CD4-positive, alpha-beta T cell treated with Interleukin-12 subunit alpha and Interleukin-12 subunit beta, for 1 hour (primary cell): ENCODE data around the gene FAM20C.
"Not testable (repeated sequence)": the region's sequence is repeated elsewhere in the genome, so short reads cannot be mapped to it uniquely, and the experiment has no call there.

Experiments used
- DNase-seq: peaks from one replicate; pipeline ENCODE4 v3.0.0-alpha.2; 2020

The FAM20C gene

DNA sequence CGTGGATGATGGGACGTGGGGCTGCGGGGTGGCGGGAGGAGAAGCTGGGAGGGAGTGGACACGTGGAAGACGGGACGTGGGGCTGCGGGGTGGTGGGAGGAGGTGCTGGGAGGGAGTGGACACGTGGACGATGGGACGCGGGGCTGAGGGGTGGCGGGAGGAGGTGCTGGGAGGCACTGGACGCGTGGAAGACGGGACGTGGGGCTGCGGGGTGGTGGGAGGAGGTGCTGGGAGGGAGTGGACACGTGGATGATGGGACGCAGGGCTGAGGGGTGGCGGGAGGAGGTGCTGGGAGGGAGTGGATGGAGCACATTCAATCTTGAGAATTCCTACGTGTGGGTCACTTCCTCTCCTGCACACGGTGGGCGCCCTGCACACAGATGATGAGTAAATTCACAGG lies 104.8 kb downstream of the FAM20C start:
- DNase-seq, result not testable (repeated sequence)

DNA sequence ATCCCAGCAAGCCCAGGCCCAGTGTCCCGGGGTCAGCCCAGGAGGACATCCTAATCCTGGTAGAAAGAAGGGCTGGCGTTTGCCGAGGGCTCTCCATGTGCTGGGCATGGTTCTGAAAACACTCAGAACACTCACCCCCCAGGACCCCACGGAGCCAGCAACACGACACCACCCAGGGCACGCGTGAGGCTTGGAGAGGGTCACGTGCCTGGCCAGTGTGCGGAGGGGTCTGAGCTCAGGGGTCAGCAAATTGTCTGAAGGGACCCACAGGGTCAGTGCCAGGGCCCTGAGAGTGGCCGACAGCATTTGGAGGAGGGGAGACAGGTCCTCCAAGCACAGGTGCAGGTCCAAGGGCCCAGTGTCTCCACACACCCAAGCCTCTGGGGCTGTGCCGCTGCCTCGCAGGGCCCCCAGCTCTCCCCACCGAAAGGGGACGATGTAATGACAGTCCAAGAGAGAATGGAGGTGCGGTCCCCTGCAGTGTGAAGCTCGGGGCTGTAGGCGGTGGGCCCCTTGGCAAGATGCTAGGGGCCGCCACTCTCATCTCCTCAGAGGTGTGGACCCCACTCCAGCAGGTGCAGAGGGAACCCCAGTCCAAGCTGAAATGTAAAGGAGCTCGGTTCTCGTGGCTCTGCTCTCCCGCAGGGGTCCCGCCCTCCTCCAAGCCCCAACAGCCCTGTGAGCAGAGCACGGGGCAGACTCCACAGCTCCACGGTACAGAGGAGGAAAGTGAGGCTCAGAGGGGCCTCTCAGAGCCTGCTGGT lies 105.4 kb downstream of the FAM20C start:
- no peak for DNase-seq

DNA sequence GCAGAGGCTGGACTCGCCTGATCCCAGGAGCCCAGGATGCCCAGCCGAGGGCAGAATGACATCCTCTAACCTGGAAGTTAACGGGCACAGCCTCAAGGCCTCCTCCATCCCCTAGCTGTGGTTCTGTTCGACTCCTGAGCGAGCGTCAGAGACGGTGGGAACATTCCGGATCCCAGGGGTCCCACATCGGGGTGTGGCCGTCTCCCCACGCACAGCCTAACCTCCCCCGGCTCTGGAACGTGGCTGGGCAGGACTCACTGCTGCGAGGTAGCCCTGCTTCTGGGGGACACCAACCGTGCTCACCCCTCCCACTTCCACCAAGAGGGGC lies 106.0 kb downstream of the FAM20C start:
- DNase-seq, result no peak

DNA sequence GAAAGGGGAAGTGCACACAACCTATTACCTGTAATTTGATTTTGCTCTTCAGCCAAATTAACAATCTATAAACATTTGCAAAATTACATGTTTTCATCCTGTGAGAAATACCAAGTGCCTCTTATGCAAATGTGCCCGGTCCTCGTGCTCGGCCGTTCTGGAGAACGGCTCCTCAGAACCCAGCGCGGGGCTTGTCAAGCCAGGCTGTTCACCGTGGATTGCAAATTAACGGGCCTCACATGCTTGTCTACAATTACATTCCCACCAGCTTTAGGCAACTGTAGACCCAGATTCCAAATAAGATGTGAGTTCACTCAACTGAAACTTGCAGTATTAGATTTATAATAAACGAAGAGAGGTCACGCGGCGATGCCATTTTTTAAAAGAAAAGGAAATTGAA lies 106.4 kb downstream of the FAM20C start:
- no peak for DNase-seq

DNA sequence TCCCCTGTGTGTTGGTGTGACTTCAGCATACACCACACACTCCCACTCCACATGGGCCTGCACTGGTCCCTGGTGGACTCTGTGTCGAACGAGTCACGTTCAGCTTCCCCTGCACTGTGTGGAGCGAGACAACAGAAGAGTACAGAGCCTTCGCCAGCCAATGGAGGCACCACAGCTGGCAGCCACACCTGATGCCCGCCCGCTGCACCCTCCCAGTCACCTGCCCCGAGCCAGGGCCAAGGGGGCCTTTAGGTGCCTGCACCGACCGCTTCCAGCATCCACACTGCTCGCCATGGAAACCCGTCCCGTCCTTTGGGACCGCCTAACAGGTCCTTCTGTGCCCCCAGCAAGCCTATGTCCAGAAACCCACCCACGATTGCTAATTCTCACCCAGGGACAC lies 106.8 kb downstream of the FAM20C start:
- no peak for DNase-seq

DNA sequence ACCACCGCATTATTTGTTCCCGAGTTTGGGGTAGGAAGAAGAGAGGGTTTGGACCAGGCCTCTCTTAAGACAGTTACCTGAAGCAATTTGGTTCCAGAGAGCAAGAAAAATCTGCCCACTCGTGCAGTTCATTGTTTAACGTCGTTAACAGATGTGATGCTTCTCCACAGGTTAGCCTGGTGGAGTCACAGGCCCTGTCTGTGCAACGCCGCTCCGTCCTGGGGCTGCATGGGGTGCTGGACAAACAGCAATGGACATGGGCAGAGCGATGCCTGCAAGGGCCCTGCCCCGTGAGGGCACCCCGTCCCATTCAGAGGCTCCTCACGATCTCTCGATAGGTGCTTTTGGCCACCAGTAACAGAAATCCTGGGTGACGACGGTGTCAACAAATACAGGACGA lies 107.3 kb downstream of the FAM20C start:
- no peak for DNase-seq

DNA sequence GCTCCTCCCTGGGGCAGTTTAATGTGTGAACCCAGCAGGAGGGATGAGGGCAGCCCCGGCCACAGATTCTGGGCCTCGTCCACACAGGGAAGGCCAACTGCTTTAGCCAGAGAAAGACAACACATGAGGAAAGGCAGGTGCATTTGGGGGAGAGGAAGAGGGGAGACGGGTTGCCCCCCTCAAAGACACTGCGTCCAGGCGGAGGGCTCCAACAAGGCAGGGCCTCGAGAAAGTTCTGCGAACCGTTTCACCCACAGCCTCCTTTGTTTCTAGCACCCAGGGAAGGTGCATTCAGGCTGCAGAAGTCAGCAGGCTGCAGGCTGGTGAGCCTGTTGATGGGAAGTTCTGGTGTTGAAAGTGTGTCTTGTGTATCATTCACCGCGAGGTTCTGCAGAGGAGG lies 107.7 kb downstream of the FAM20C start:
- no peak for DNase-seq

DNA sequence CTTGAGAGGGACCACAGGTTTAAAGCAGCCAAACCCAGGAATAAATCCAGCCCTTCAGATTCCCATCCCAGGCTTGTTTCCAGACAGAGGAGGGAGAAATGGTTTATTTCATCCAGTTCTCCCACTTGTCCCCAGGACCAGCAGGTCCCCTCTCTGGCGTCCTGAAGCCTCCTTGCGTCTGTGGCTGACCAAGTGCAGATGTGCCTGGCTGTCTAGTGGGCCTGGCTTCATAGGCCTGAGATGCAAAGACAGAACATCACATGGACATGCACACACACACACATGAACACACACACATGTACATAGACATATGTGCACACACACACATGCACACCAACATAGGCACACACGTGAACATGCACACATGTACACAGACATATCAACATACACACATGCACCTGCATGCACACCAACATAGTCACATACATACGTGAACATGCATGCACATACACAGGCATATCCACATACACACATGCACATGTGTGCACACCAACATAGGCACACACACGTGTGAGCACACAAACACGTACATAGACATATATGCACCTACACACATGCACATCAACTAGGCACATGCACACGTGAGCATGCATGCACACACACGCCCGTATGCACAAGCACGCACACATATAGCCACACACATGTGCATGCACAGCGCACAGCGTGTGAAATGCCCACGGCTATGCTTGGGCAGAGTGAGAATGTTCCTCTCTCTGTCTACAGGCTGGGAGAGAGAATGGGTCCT lies 108.3 kb downstream of the FAM20C start:
- DNase-seq, result no peak

DNA sequence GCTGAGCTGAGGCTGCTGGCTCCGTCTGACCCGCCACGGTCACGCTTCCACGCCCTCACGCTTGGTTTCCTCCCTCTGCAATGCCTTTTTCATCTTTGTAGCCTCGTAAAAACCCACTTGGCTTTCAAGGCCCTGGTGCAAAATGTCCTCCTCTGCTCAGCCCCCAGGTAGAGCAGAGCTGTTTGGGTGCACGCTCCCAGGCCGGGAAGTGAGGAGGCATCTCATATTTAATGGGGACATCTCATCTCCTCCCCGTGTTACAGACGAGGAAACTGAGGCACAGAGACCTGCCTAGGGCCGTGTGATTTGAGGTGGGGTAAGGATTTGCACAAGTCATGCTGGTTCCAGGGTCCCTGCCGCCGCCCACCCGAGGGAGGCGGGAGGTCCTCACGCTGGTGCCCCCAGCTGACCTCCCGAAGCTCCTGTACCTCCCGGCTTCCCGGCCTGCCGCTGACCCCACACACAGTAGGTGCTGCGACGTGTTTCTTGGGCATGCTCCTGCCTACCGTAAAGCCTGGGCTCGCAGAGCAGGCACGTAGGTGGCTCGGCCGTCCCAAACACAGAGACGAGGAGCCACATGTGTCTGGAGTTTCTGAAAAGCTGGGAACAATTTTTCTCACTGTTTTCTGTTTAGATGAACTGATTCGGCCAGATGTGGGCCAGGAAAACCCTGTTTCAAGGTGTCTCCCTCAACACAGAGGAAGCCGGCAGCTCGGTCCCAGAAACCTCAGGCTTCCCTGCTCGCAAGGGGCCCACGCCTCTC lies 109.1 kb downstream of the FAM20C start:
- no peak for DNase-seq

DNA sequence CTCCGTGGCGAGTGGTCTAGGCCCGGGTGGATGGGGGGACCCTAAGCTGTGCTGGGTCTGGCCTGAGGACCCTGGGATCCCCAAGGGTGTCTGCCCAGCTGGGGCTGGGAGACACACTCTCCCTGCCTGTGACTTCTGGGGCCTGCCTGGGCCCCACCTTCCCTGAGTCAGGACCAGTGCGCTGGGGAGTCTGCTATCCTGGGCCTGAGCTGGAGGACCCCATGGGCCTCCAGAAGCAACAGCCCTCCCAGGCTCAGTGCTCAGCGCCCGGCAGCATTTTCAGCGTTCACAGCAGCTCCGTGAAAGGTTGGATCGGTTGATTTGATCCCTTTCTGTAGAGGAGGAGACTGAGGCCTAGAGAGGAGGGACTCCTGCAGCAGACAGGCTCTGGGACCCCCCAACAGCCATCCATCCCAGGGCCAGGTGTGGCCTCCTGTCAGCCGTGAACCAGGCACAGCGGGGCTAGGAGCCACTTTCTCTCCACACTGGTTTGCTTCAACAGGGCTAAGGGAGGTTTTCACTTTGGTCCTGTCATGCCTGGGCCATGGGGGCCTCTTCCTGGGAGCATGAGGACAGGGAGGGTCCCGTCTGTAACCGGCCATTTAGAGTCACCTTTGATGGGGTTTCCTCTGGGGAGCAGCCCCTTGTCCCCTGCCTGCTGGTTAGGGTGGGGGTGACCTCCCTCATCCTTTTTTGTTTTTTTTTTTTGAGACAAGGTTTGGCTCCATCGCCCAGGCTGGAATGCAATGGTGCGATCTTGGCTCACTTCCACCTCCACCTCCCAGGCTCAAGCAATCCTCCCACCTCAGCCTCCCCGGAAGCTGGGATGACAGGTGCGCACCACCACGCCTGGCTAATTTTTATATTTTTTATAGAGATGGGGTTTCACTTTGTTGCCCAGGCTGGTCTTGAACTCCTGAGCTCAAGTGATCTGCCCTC lies 110.0 kb downstream of the FAM20C start:
- no peak for DNase-seq

DNA sequence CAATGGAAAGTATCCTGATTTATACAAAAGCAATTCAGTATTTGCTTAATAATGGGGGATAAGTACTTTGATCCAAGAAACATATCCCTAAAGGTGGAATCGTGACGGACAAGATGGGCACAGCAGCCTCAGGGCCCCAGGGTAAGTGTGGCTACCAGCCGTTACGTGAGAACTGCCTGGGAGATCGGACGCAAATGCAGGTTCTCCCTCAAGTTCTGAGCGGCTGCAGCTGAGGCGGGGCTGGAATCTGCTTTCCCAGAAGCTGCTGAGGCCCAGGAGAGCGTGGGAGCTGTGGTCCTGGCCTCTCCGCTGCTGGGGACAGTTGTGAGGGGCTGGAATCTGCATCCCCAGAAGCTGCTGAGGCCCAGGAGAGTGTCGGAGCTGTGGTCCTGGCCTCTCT lies 111.1 kb downstream of the FAM20C start:
- no peak for DNase-seq

DNA sequence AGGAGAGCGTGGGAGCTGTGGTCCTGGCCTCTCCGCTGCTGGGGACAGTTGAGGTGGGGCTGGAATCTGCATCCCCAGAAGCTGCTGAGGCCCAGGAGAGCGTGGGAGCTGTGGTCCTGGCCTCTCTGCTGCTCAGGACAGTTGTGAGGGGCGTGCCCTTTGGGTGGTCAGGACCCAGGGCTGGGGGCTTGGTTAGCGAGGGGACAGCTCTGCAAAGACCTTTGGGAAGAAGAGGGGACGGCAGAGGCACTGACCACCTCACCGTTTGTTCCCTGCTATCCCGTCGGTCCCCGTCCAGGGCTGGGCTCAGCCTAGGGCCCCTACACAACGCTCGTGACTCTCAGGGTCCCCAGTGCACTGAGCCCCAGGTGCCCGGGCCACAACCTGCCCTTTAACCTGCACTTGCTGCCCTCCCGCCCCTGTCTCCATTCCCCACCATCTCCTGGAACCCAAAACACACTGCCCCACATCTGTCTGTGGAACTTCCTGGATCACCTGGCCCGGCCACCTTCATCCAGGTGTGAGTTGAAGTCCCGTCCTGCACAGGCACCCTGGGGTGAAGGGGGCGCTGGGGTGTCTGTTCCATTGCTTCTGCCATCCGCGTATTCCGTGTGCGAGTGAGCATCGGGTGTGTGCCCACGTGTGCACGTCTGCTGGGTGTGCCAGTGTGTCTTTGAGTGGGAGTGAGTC lies 111.7 kb downstream of the FAM20C start:
- DNase-seq, result no peak

DNA sequence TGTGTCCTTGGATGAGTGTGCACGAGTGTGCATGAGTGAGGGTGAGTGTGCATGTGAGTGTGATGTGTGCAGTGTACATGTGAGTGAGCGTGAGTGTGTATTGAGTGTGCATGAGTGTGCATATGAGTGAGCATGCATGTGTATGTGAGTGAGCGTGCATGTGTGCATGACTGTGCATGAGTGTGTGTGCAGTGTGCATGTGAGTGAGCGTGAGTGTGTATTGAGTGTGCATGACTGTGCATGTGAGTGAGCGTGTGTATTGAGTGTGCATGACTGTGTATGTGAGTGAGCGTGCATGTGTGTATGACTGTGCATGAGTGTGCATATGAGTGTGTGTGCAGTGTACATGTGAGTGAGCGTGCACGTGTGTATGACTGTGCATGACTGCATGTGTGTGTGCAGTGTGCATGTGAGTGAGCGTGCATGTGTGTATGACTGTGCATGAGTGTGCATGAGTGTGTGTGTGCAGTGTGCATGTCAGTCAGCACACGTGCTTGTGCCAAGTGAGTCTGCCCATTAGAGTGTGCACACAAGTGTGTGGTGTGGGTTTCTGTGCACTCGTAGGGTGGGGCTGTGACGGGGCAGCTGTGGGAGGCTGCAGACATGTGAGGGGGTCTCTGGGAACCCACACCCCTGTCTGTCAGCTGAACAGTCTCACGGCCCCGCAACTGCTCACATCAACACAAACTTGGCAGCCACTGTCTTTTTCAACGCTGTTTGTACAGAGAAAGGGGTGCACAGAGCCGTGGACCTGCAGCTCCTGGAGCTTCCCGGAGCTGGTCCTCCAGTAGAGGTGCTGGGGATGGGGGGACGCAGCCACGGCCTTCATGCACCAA lies 112.4 kb downstream of the FAM20C start:
- no peak for DNase-seq

DNA sequence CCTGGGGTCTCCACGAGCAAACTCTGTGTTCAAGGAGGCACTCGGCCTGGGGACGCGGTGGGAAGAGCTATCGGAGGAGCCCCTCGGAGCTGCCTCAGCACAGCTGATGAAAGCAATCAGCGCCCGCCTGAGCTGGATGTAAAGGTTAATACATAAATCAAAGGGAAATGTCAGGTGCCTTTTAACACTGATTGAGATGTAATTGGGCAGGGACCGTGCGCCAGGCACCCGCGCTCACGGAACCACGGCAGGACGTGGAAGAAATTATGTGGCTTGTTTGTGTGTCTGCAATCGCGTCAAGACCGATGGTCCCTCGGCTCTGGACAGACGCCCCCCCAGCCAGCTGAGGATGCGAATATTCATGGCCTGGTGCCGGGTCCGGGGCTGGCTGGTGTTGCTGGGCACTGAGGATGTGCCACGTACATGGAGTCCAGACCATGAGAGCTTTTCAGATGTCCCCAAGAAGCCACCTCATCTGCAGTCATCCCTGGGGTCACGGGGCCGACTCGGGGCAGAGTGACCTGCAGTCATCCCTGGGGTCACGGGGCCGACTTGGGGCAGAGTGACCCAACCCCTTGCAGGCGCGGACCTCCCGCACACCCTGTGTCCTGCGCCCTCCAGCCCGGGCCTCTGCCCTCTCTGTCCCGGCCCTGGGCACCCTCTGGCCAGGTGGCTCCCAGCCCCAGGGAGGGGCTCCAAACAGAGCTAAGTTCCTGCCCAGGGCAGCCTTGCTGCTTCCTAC lies 113.2 kb downstream of the FAM20C start:
- no peak for DNase-seq

DNA sequence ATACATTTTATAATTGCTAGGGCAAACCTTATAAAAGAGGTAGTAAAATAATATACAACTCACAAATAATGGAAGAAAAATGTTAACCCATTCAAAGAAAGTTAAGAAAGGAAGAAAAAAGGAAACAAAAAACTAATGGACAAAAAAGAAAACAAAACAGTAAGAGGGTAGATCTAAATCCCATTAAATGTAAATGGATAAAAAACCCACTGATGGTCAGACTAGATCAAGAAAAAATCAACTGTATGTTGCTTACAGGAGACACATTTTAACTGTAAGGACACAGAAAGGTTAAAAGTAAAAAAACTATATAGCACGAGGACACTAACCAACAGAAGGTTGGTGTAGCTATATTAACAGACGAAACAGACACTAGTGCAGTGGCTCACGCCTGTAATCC lies 115.6 kb downstream of the FAM20C start:
- DNase-seq, result no peak

DNA sequence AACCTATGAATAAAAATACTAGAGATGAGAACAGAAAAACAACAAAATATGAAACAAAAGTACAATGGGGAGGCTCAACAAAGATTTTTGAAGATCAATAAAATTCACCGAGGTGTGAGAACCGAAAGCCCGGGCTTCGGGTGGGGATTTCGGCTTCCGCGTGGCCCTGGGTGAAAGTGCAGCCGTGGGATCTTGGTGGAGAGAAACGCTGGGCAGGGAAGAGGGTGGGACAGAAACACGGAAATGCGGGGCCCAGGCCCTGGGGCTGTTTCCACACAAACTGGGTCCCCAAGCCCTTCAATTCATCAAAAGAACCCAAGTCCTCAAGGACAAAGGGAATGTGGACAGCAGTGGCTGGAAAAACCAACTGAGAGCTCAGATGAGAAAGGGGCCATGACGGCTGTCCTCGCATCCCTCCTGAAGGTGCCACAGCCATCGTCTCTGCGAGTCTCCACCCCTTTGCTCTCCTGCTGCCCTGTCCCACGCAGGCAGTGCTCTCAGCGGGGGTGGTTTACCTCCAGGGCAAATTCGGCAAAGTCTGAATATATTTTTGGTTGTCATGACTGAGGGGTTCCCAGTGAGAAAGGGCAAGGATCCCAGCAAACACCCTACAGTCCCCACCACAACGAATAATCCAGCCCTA lies 117.3 kb downstream of the FAM20C start:
- no peak for DNase-seq
